GM12864 (cell line): ENCODE results near the gene SSH2.

ENCODE experiments used
- DNase-seq: peaks from one replicate; pipeline ENCODE4 v3.0.0-alpha.2; 2011; ENCODE audit warnings: low read depth
- H3K4me3 ChIP-seq: 2 replicates; pipeline ENCODE4 v1.5.1; 2011; ENCODE audit warnings: mild to moderate bottlenecking, low read depth, low read length, control low read depth
- TF ChIP-seq, protein P1 (sequence below): IDR thresholded peaks from 2 replicates; pipeline ENCODE4 v1.5.1; 2011; ENCODE audit warnings: low read depth, mild to moderate bottlenecking, moderate library complexity, low read length, control low read depth, inconsistent platforms; ENCODE audit errors: missing control alignments

SSH2 gene

DNA sequence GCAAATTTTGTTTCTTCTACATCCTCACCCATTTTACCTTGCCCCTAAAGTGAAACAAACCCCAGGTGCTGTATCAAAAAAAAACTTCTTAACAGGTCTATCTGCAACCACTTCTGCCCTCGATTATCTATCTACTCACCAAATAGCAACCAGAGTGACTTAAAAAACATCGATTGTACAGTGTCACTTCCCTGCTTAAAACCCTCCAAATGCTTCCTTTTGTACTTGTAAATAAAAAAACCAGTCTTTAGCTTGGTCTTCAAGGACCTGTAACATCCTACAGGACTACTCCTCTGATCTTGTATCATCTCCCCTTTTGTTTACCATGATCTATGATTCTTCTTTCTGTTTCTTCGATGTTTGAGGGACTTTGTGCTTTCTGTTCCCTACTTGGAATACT is 224.6 kb downstream of the SSH2 start:
- no peak overlapping the region; the same call in 1 of the 2 replicates for H3K4me3 ChIP-seq
- TF ChIP-seq, protein P1, sequence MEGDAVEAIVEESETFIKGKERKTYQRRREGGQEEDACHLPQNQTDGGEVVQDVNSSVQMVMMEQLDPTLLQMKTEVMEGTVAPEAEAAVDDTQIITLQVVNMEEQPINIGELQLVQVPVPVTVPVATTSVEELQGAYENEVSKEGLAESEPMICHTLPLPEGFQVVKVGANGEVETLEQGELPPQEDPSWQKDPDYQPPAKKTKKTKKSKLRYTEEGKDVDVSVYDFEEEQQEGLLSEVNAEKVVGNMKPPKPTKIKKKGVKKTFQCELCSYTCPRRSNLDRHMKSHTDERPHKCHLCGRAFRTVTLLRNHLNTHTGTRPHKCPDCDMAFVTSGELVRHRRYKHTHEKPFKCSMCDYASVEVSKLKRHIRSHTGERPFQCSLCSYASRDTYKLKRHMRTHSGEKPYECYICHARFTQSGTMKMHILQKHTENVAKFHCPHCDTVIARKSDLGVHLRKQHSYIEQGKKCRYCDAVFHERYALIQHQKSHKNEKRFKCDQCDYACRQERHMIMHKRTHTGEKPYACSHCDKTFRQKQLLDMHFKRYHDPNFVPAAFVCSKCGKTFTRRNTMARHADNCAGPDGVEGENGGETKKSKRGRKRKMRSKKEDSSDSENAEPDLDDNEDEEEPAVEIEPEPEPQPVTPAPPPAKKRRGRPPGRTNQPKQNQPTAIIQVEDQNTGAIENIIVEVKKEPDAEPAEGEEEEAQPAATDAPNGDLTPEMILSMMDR = no peak
- no peak for DNase-seq

DNA sequence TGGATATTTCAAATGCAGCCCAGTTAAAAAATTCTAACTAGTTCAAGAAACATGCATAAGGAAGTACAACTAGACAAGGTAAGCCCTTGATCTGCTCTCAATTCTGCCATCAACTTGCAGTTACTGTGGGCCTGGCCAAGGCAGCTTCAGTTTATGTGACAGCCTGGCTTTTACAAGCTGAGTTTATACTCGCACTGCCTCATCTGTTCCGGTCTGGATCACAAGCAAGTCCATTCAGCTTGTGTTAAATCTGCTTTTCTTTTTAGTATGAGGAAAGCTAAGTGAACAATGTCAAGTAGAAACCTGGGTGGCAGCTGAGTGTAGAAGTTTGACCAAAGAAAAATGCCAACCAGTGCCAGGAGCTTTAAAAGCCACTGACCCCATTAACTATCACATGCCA is 230.7 kb downstream of the SSH2 start:
- H3K4me3 ChIP-seq = no peak overlapping the region
- TF ChIP-seq, protein P1 = no peak
- DNase-seq = no peak

DNA sequence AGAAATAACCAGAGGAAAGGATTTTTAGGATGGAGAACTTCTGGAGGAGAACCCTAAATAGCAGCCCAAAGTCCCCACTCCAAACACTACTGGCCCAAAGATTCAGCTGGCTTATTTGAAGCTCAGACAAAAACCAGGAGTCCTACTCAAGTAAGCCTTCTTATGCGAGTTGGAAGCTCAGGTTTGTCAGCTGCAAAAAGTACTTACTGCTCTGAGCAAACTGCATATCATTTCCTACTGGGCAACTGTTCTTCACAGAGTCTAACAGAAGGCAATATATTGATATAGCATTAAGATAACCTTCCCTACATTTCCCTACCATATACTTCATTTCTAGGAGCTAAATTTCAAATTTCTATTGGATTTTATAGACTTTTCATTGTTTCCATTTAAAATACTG is 231.2 kb downstream of the SSH2 start:
- TF ChIP-seq, protein P1 = no peak
- DNase-seq = no peak
- no peak overlapping the region for H3K4me3 ChIP-seq

DNA sequence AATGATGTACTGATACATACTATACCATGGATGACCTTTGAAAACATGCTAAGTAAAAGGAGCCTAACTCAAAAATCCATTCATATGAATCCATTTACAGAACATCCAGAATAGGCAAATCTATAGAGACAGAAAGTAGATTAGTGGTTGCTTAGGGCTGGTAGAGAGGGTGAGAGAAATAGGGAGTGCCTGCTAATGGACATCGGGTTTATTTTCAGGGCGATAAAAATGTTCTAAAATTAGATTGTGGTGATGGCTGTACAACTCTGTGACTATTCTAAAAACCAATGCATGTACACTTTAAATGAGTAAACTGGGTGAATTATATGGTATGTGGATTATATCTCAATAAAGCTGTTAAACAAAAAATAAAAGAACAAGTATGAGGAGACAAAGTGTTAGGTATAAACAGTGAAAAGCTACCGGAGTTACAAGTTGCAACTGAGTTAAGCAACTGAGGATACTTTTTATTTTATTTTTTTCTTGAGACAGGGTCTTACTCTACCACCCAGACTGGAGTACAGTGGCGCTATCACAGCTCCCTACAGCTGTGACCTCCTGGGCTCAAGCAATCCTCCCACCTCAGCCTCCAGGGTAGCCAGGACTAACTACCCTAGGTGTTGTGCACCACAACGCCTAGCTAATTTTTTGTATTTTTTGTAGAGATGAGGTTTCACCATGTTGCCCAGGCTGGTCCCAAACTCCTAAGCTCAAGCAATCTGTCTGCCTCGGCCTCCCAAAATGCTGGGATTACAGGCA is 231.8 kb downstream of the SSH2 start:
- no peak overlapping the region for H3K4me3 ChIP-seq
- DNase-seq = no peak
- TF ChIP-seq, protein P1 = no peak

DNA sequence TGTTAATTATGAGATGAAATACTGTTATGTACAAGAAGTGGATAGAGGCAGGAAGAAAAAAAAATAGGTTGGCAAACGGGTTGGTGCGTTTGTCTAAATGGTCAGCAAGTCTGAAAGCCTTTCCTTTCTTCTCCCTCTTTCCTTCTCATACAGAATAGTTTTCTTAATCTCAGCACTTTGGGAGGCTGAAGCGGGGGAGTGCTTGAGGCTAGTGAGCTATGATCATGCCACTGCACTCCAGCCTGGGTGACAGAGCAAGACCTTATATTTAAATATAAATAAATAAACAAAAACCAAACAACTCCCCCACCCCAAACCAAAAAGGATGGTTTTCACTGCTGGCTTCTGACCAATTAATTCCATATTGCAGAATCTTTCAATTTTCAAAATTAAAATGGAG is 232.7 kb downstream of the SSH2 start:
- no peak for DNase-seq
- H3K4me3 ChIP-seq = no peak overlapping the region
- TF ChIP-seq, protein P1 = no peak

DNA sequence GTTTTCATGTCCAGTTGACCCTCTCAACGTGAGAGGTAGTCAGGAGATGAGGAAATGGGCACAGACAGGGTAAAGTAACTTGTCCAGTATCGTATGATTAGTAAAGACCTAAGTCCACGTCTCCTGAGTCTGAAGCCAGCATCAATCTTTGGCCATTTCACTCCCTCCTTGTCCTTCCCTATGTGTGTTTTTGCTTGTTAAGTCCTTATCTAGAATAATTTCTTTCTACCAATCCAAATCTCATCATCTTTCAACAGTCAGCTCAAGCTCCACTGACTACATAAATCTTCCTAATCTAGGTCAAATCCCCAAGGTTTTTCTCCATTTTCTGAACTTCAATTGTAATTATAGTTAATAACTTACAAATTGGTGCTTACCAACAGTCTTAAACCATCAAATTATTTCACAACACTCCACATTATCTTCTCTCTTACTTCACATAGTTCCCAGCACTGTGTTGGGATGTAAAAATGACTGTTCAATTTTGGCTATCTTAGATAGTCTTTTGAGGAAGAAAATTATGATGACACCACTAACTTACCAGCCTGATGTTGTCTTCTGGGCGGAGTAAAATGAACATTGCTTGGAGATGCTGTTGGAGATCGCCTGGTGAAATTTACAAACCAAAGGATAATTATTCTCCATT is 235.0 kb downstream of the SSH2 start:
- TF ChIP-seq, protein P1 = no peak
- DNase-seq = no peak
- H3K4me3 ChIP-seq = no peak overlapping the region
